Measurements from ENCODE around the gene ALPI. TPM values are rescaled to one million over a fixed set of nuclear protein-coding genes. Genes with fewer than 3 reads are reported as not detected.

ALPI gene
- total and polyA plus RNA-seq, 4 donors, result 0.20 TPM; not detected in 3

DNA sequence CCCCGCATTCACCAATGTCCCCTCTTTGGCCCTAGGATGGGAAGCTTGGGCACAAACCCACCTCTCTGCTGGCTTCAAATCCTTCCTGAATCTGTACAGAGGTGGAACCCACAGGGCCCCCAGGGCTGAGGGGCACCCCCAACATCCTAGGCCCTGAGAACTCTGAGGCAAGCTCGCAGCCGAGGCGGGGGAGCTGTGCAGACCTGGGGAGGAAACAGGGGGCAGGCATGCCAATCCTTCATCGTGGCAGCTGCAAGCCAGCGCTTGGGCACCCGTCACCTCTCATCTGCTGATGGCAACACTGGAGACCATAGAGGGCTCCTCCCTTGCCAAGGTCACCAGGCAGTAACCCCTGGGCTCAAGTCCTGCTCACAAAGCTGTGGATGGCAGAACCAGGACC lies 20.8 kb downstream of the ALPI start:
- Histone ChIP-seq H3K36me3 (ENCODE audit: control insufficient read depth, insufficient read depth, low read length) (peaks cover 21% of the 10 kb centered on the region), H3K4me3 (ENCODE audit: low read depth, low read length) (no peak overlapping the region), H3K4me1 (ENCODE audit: control insufficient read depth, insufficient read depth, low read length) (peaks cover 4% of the 10 kb centered on the region), H3K27me3 (ENCODE audit: control insufficient read depth, insufficient read depth, low read length) (no peaks in the 10 kb centered on the region), H3K27ac (ENCODE audit: low read depth, low read length) (no peak overlapping the region), H3K9me3 (ENCODE audit: control insufficient read depth, insufficient read depth, low read length) (no peaks in the 10 kb centered on the region)
- WGBS (ENCODE audit: insufficient coverage), result 87% methylated on average over 7 of the region's 7 CpGs
- no peak for DNase-seq (ENCODE audit: low read depth in 4 of 6, low spot score in 6 of 6)

DNA sequence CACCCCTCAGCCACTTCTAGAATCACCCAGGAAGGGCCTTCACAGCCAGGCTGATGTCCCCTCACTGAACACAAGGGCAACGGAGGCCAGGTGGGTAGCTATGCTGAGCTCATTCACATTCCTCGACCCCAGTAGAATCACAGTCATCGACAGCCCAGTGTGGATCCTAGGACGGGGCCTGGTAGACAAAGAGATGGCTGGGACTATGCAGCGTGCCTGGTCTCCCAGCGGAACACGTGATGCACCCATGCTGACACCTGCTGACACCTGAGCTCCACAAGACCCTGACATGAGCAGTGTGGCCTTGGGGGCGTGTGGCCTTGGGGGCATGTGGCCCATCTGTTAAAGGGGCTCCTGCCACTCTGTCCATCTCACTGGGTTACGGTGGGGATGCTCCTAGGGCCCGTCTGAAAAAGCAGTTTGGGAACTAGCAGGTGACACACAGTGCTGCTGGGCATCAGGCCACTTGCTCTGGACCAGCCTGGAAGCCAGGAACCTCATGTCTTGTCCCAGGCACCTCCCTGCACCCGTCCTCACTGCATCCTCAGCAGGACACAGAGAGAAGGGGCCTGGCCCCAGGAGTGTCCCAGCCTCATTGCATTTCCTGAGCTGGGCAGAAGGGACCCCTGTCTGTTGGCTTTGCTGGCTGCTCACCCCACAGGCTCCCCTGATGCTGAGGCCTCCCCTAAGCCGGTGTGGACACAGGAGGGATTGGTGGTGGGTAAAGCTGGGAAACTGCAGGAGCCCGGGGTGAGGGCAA lies 22.0 kb downstream of the ALPI start:
- H3K4me1 ChIP-seq (ENCODE audit: control insufficient read depth, insufficient read depth, low read length), result peaks cover 4% of the 10 kb centered on the region
- H3K9me3 ChIP-seq (ENCODE audit: control insufficient read depth, insufficient read depth, low read length), result no peaks in the 10 kb centered on the region
- no peak overlapping the region for H3K4me3 ChIP-seq (ENCODE audit: low read depth, low read length)
- peaks cover 24% of the 10 kb centered on the region for H3K36me3 ChIP-seq (ENCODE audit: control insufficient read depth, insufficient read depth, low read length)
- 90% methylated on average over 13 of the region's 13 CpGs for WGBS (ENCODE audit: insufficient coverage)
- no peaks in the 10 kb centered on the region for H3K27me3 ChIP-seq (ENCODE audit: control insufficient read depth, insufficient read depth, low read length)
- H3K27ac ChIP-seq (ENCODE audit: low read depth, low read length), result no peak overlapping the region
- DNase-seq (ENCODE audit: low read depth in 4 of 6, low spot score in 6 of 6), result no peak

DNA sequence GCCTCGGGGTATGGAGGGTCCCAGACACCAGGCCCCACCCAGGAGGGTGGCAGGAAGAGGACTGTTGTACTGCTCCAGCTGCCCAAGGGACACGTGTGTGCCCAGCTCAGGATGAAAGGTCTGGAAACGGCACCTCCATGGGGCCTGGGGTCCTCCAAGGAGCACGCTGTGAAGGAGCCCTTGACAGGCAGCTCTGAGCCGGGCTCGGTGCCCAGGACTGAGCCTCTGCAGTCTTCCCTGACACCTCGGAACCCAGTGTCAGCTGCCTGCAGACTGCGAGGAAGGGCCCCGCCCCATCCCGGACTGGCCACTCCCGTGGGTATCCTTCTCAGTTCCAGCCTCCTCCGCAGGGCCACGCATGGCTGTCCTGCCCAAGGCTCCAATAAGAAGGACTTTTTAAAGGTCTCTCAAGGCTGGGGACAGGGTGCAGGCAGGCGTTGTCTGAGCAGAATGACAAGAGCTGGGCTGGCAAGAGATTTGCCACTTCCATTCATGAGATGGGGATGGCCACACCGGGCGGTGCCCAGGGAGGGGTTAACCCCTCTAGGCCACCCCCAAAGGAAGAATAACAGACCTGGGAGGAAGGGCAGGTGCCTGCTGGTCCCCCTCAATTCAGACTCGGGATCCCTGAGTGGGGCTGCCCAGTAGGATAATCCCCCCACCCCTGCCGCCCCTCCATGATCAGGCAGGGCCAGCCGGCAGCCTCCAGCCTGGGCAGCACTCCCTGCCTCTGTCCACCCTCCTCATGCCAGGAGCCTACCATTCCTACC lies 22.8 kb downstream of the ALPI start:
- H3K4me3 ChIP-seq (ENCODE audit: low read depth, low read length), result no peak overlapping the region
- no peak for DNase-seq (ENCODE audit: low read depth in 4 of 6, low spot score in 6 of 6)
- WGBS (ENCODE audit: insufficient coverage), result 78% methylated on average over 17 of the region's 19 CpGs
- peaks cover 4% of the 10 kb centered on the region for H3K4me1 ChIP-seq (ENCODE audit: control insufficient read depth, insufficient read depth, low read length)
- no peaks in the 10 kb centered on the region for H3K9me3 ChIP-seq (ENCODE audit: control insufficient read depth, insufficient read depth, low read length)
- H3K27me3 ChIP-seq (ENCODE audit: control insufficient read depth, insufficient read depth, low read length), result peaks cover 4% of the 10 kb centered on the region
- H3K27ac ChIP-seq (ENCODE audit: low read depth, low read length), result no peak overlapping the region
- H3K36me3 ChIP-seq (ENCODE audit: control insufficient read depth, insufficient read depth, low read length), result peaks cover 28% of the 10 kb centered on the region

DNA sequence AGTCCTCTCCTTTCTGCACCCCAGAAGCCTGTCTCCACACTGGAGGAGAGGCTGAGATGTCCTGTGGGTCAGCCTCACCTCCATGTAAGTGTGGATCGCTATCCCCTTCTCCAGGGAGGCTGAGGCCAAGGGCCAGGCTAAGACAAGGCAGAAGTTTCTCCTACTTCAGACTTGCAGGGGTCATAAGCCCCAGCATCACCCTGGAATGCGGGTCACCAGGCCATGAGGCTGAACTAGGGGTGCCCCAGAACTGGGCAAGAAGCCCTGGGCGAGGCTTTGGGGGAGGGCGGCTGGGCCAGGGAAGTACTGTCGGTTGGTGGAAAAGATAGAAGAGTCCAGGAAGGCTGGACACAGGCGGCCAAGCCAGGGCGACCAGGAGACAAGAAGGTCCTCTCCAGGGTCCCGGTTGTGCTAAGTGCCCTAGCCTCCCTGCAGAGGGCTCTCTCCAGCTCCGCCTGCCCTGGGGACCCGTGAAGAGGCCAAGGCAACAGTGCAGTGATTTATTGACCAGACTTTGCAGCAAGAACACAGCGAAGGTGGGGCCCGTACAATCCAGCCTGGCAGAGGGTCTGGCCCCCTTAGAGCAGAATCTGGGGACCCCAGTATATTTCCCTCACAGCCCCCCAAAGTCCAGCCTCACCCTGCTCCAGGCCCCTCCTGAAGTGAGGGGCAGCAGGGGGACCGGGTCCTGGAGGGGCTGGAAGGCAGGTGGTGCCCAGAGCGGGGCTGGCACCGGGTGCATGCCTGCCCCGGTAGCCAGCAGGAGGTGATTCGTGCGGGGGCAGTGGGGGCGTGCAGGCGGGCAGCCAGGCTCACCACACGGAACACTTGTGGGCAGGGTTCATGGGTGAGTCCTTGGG lies 23.6 kb downstream of the ALPI start:
- H3K4me1 ChIP-seq (ENCODE audit: control insufficient read depth, insufficient read depth, low read length), result peaks cover under 1% of the 10 kb centered on the region
- no peak overlapping the region for H3K4me3 ChIP-seq (ENCODE audit: low read depth, low read length)
- H3K9me3 ChIP-seq (ENCODE audit: control insufficient read depth, insufficient read depth, low read length), result no peaks in the 10 kb centered on the region
- peaks cover 13% of the 10 kb centered on the region for H3K27me3 ChIP-seq (ENCODE audit: control insufficient read depth, insufficient read depth, low read length)
- 77% methylated on average over 21 of the region's 21 CpGs for WGBS (ENCODE audit: insufficient coverage)
- no peak for DNase-seq (ENCODE audit: low read depth in 4 of 6, low spot score in 6 of 6)
- no peak overlapping the region for H3K27ac ChIP-seq (ENCODE audit: low read depth, low read length)
- H3K36me3 ChIP-seq (ENCODE audit: control insufficient read depth, insufficient read depth, low read length), result peaks cover 31% of the 10 kb centered on the region

DNA sequence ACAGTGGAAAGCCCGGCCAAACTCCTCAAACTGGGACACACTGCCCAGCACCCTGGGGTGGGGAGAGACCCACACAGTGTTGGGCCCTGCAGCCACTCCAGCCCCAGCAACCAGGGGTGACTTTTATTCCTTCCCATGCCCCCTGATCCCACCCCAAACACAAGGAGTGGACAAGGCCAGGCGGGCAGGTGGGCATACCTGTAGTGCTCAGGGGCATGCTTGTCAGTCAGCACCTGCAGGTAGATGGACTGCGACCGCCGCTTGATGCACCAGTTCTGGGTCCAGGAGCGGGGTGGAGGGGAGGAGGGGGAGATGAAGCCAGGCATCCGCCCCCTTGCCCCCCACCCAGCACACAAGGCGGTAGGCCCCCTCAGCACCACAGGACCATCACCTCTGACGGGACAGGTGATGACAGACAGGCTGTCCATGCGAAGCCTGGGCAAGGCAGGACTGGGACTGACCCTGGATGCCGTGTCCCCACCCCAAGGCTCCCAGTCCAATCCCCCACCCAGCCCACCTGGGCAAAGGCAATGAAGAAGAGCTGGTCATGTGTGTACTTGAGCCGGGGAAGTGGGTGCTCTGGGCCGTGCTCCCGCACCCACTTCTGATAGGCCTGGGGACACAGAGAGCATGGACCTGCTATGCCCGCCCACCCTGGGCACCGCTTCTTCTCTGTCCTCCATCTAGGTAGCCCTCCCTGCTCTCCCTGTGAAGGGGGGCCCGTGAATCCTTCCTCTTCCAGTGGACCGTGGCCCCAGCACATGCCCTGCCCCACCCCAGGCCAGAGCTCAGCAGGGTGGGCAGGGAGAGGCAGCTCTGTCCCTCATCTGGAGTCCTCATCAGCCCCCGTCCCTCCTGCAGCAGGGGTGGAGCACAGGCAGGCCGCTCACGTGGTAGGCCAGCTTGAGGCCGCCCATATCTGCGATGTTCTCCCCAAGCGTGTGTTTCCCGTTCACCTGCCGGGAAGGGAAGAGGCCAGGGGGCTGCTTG lies 24.5 kb downstream of the ALPI start:
- Histone ChIP-seq H3K27me3 (ENCODE audit: control insufficient read depth, insufficient read depth, low read length) (peaks cover 22% of the 10 kb centered on the region), H3K4me1 (ENCODE audit: control insufficient read depth, insufficient read depth, low read length) (peaks cover 7% of the 10 kb centered on the region), H3K36me3 (ENCODE audit: control insufficient read depth, insufficient read depth, low read length) (peaks cover 31% of the 10 kb centered on the region), H3K9me3 (ENCODE audit: control insufficient read depth, insufficient read depth, low read length) (no peaks in the 10 kb centered on the region), H3K4me3 (ENCODE audit: low read depth, low read length) (no peak overlapping the region), H3K27ac (ENCODE audit: low read depth, low read length) (no peak overlapping the region)
- no peak for DNase-seq (ENCODE audit: low read depth in 4 of 6, low spot score in 6 of 6)
- WGBS (ENCODE audit: insufficient coverage), result 89% methylated on average over 19 of the region's 26 CpGs

DNA sequence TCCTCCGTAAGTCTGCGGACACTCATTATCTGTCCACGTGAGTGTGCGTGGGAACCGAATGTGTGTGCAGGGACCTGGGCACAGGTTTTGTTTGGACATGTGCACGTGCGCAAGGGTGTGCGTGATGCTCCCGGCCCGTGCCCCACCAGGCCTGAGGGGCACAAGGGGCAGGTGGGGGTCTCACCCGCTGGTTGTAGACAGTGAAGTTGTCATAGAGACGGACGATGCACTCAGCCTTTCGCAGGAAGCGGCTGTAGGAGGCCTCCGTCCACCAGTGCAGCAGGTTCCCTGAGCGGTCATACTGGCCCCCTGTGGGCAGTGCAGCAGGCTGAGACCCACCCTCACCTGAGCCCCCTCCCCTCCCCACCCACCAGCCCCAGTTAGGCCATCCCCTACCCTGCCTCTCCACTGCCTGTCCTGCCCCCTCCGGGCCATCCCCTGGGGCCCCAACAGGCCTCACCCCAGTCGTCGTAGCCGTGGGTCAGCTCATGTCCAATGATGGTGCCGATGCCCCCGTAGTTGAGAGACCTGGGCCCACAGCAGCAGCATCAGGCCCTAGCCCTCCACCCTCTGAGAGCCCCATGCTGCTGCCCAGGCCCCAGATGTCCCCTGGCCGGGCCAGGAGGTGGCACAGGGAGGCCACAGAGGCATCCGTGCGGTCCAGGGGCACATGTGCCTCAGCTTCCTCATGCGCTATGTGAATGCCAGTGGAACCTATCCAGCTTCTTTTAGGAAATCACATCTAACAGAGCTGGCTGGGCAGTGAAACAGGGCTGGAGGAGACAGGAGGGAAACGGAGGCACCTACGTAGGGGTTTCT lies 25.6 kb downstream of the ALPI start:
- 88% methylated on average over 27 of the region's 29 CpGs for WGBS (ENCODE audit: insufficient coverage)
- Histone ChIP-seq H3K4me1 (ENCODE audit: control insufficient read depth, insufficient read depth, low read length) (peaks cover 11% of the 10 kb centered on the region), H3K36me3 (ENCODE audit: control insufficient read depth, insufficient read depth, low read length) (peaks cover 31% of the 10 kb centered on the region), H3K4me3 (ENCODE audit: low read depth, low read length) (no peak overlapping the region), H3K9me3 (ENCODE audit: control insufficient read depth, insufficient read depth, low read length) (no peaks in the 10 kb centered on the region), H3K27me3 (ENCODE audit: control insufficient read depth, insufficient read depth, low read length) (peaks cover 29% of the 10 kb centered on the region), H3K27ac (ENCODE audit: low read depth, low read length) (no peak overlapping the region)
- DNase-seq (ENCODE audit: low read depth in 4 of 6, low spot score in 6 of 6), result no peak

DNA sequence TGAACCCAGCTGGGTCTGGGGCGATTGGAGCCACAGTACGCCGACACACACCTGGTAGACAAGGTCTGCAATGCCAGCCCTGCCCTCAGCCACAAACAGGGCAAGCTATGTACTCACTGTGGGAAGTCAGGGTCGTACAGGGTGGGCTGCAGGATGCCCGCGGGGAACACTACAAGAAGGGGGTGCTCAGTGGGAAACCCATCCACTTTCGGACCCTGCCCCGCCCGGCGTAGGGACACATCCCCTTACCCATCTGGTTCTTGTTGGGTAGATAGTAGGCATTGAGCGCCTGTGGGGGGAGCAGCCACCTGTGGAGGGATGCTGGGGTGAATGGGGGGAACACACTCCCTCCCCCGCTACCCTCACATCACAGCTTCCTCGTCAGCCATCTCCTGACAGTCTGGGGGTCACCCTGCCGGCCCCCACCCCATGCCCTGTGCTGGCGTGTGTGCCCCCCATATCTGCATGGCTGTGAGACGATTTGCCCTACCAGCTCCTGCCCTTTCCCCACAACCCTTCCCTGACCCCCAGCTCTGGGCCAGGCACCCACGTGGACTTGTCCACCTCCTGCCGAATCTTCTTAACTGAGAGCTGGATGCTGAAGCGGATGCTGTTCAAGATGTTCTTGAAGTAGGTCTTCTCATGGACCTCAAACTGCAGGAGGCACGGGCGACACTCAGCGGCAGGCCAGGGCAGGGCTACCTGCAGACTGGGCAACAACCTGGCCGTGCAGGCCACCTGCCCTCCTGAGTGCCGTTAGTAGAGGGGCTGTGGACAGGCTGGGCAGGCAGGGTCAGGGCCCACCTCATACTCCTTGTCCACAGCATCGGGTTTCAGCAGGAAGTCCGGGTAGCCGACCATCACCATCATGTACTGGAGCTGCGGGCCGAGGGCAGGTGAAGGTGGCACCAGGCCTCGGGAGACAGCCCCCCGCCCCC lies 26.6 kb downstream of the ALPI start:
- peaks cover 31% of the 10 kb centered on the region for H3K36me3 ChIP-seq (ENCODE audit: control insufficient read depth, insufficient read depth, low read length)
- peaks cover 19% of the 10 kb centered on the region for H3K4me1 ChIP-seq (ENCODE audit: control insufficient read depth, insufficient read depth, low read length)
- no peak overlapping the region for H3K27ac ChIP-seq (ENCODE audit: low read depth, low read length)
- DNase-seq (ENCODE audit: low read depth in 4 of 6, low spot score in 6 of 6), result no peak
- H3K9me3 ChIP-seq (ENCODE audit: control insufficient read depth, insufficient read depth, low read length), result no peaks in the 10 kb centered on the region
- peaks cover 38% of the 10 kb centered on the region for H3K27me3 ChIP-seq (ENCODE audit: control insufficient read depth, insufficient read depth, low read length)
- WGBS (ENCODE audit: insufficient coverage), result 93% methylated on average over 17 of the region's 31 CpGs
- H3K4me3 ChIP-seq (ENCODE audit: low read depth, low read length), result no peak overlapping the region
